GM21447 (cell line): ENCODE measurements around the gene ITGA2B.
"Not testable (repeated sequence)": the region's sequence is repeated elsewhere in the genome, so short reads cannot be mapped to it uniquely, and the experiment has no call there.

ENCODE experiments used
- ATAC-seq: cut with Tn5 transposase; IDR thresholded peaks from one replicate; pipeline ENCODE4 v1.9.1; 2021; ENCODE audit not compliant: unreplicated experiment

The ITGA2B gene

DNA sequence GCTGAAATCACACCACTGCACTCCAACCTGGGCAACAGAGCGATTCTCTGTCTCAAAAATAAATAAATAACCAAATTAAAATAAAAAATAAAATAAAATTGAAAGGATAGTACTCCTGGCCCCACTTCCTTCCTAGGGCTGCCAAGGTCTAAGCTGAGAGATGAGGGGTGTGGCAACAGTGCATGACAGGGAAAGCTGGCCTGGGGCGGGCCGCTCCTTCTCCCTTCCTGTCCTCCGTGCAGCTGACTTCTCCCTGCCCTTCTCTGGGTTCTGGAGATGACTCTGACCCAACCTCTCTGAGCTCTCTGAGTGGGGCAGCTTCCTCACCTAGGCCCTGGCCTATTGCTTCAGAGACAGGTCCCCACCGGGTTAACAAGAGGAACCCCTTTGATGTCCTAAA lies 56.1 kb downstream of the ITGA2B start:
- ATAC-seq: no peak

DNA sequence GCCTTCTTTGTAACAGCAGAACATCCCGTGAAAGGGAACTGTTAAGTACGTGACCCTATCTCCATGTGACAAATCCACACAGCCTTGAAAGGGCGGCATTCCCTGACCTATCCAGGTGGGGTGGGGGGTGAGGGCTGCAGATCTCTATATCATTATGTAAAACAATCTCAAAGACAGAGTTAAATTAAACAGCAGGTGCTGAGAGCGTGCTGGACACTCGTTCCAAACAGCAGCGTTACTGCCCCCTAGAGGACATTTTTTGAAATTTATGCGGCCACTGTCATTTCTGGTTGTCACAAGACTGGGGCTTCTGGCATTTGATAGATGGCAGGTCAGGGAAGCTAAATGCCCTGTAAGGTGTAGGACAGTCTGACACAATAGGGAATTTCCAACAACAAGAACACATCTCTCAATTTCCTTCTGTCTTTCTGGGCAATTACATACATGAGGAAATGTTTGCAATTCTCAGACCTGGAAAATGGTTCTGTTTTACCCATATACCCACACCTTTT lies 58.1 kb downstream of the ITGA2B start:
- ATAC-seq: no peak

DNA sequence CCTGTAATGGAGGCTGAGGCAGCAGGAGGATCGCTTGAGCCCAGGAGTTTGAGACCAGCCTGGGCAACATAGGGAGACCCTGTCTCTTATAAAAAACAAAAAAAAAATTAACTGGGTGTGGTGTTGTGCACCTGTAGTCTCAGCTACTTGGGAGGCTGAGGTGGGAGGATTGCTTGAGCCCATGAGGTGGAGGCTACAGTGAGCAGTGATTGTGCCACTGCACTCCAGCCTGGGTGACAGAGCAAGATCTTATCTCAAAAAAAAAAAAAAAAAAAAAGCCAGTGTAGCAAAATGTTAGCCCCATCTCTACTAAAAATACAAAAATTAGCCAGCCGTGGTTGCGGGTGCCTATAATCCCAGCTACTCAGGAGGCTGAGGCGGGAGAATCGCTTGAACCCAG lies 59.2 kb downstream of the ITGA2B start:
- ATAC-seq: not testable (repeated sequence)

DNA sequence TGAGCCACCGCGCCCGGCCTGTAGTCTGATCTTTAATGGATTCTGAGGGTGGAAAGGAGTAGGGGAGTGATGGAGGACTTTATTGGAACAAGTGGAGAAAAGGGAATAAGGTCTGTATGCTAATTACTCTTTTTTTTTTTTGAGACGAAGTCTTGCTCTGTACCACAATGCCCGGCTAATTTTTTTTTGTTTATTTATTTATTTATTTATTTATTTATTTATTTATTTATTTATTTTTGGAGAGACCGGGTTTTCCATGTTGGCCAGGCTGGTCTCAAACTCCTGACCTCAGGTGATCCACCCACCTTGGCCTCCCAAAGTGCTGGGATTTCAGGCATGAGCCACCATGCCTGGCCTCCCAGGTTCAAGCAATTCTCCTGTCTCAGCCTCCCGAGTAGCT lies 59.9 kb downstream of the ITGA2B start:
- ATAC-seq: not testable (repeated sequence)

DNA sequence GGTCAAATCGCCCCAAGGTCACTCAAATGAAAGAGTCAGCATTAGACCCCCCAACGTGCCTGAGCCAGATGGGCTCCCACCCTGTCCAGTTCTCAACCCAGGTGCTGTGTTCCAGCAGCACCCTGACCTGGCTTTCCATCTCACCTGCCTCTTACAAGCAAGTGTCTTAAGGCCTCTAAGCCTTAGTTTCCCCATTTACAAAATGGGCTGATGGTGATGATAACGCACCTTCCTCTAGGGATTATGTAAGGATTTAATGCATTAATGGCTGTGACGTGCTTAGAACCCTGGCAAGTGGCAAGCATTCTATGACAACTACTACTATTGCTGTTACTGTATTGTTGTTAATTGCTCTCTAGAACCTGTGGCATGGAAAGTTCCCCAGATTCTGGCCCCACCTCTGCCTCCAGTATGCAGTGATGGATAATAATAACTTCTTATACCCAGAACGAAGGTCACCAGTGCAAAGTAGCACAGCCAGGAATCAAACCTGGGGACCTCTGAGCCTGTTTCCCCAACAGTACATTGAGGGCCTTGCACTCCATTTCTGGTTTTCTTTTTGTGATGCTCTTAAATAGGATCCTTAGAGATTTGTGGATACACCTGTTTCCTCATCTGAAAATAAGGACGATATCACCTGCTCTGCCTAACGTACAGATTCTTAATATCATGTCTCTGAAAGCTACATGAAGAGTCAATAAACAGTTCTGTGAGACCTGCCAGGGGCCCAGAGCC lies 61.6 kb downstream of the ITGA2B start:
- no peak for ATAC-seq

DNA sequence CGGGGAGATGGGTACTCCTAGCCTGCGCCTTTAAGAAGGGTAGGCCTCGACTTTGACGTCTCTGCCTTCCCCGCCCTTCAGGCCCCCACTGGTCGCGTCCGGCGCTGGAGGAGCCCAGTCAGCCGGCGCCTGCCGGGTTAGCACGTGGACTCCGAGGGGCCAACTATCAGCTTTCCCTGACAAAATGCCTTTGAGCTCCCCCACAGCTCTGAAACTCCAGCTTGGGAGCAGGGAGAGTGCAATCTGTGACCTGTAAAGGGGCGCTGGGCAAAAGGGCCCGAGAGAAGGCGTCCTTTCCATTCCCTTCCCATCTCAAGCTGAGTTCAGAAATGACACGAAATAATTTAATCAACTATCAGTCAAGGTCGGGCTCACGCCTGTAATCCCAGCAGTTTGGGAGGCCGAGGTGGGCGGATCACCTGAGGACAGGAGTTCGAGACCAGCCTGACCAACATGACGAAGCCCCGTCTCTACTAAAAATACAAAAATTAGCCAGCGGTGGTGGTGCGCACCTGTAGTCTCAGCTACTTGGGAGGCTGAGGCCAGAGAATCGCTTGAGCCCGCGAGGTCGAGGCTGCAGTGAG lies 62.5 kb downstream of the ITGA2B start:
- ATAC-seq: peak; percentile 41

DNA sequence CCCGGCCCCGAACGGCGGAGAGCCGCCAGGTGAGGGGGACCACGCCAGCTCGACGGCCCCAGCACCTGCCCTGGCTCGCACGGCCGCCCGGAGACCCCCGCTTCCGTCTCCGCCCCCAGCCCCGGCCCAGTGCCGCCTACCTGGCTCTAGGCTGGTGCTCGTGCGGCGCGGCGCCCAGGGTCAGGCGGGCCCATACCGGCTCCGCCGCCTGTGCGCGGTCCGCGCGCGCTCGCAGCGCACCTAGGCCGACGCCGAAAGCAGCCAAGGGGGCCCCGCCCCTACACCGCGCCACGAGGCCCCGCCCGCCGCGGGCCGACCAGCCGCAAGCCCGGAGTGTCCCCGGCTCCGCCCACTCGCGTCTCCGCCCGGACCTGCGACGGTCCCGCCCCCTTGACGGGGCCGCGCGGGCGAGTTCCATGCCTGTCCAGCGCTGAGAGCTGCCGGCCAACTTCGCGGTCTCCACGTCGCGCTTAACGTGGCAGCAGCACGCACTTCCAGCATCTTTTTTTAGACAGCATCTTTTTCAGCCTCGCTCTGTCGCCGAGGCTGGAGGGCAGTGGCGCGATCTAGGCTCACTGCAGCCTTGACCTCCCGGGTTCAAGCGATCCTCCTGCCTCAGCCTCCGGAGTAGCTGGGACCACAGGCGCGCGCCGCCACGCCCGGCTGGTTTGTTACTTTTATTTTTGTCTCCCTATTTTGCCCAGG lies 64.7 kb downstream of the ITGA2B start, which contains the start of gene SLC25A39:
Gene SLC25A39, minus strand, starts transcription at position 253 of the 705 bp plus-strand sequence. CDS start 1,261 bp downstream, outside the sequence.
- ATAC-seq: peak; percentile 48

DNA sequence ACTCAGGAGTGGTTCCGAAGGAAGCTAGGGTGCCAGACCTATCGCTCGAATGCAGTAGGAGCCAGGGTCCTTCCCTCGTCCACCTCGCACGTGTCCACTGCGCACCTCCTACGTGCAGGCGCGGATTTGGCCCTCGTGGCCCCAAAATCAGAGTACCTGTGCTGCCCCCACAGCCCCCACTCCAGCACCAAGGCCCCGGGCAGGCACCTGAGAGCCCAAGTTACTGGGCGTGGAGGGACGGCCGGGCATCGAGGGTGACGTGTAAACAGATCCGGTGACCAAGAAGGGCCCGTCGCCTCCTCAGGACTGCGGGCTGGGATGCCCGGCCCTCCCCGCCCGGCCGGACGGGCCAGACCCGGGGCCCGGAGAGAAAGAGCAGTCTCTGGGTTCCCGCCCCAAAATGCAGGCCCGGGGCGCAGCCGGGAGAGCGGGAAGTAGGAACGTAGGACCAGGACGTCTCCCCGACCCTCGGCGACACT lies 65.3 kb downstream of the ITGA2B start:
- no peak for ATAC-seq

DNA sequence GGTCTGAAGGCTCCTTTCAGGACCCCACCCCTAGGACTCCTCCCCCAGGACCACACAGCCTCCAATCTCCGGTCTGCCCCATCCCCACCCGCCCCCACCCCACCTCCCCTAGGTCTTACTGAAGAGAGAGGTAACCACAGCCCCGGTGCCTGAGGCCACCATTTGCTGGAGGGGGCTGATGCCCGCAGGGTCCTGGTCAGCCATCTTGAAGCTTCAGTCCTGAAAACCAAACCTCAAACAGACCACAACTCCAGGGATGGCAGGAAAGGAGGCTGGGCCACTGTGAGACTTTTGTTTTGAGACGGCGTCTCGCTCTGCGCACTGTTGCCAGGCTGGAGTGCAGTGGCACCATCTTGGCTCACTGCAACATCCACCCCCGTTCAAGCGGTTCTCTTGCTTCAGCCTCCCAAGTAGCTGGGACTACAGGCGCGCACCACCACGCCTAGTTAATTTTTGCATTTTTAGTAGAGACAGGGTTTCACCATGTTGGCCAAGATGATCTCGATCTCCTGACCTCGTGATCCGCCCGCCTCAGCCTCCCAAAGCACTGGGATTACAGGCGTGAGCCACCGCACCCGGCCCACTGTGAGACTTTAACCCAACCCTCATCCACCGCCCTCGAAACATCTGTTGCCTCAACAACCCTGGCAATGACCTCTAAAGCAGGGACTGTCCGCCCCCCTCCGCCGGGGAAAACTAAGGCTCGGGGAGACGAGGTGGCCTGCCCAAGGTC lies 65.9 kb downstream of the ITGA2B start:
- ATAC-seq: no peak

DNA sequence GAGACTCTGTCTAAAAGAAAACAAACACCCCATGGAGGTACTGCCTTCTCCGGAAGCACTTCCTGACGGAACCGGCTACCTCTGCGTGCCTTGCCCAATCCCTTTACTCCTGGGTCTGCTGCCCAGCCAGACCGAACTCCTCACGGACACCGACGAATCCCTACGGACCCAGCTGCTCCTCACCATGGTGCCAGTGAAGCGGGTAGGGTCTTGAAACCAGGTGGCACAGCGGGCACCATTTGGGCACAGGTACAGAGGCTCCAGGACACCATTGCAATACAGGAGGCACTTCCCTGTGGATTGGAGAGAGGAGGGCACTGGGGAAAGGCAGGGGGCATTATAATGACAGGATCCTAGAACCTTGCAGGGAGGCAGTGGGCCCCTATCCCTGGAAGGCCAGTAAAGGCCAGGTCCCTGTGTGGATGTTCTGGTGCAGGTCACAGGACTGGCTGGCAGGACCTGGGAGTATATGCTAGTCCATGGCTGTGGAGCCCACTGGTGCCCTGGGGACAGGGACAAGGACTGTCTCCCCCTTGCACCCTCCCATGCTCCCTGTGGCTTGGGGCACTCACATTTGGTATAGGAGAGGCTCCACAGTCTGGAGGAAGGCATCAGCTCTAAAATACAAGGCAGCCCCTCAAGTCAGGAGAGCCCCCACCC lies 67.1 kb downstream of the ITGA2B start:
- no peak for ATAC-seq
